Measurements from ENCODE around the gene NEBL.

NEBL gene

GRCh38 chr10:20920061-20920460 is 22.9 kb upstream of the NEBL start:
- Histone ChIP-seq H3K4me3 (ENCODE audit: low read depth, low read length, poor library complexity, severe bottlenecking) (no peak overlapping the region), H3K4me2 (ENCODE audit: low read length) (no peak overlapping the region), H3K9me3 (ENCODE audit: low read length) (no peaks in the 10 kb centered on the region)

GRCh38 chr10:20919481-20919880 is 22.4 kb upstream of the NEBL start:
- H2AFZ ChIP-seq (ENCODE audit: low read length), result no peak overlapping the region
- H3K9me3 ChIP-seq (ENCODE audit: low read length), result no peaks in the 10 kb centered on the region
- H4K20me1 ChIP-seq (ENCODE audit: insufficient read depth, low read length), result no peaks in the 10 kb centered on the region
- no peaks in the 10 kb centered on the region for H3F3A ChIP-seq (ENCODE audit: insufficient read depth, low read length)
- no peak overlapping the region for H3K4me3 ChIP-seq (ENCODE audit: low read depth, low read length, poor library complexity, severe bottlenecking)
- no peaks in the 10 kb centered on the region for H3K9me2 ChIP-seq (ENCODE audit: low read depth, low read length)
- no peaks in the 10 kb centered on the region for H3K4me1 ChIP-seq (ENCODE audit: insufficient read depth, low read length, severe bottlenecking)
- H3K79me2 ChIP-seq (ENCODE audit: insufficient read depth, low read length), result no peaks in the 10 kb centered on the region
- H3K4me2 ChIP-seq (ENCODE audit: low read length), result no peak overlapping the region
- no peak overlapping the region for H3K27ac ChIP-seq (ENCODE audit: low read depth, low read length, poor library complexity, severe bottlenecking)
- no peak for TF ChIP-seq EZH2 (IDR thresholded peaks at IDR 0.05; ENCODE audit: borderline replicate concordance, low read length)
- TF ChIP-seq, protein P1, sequence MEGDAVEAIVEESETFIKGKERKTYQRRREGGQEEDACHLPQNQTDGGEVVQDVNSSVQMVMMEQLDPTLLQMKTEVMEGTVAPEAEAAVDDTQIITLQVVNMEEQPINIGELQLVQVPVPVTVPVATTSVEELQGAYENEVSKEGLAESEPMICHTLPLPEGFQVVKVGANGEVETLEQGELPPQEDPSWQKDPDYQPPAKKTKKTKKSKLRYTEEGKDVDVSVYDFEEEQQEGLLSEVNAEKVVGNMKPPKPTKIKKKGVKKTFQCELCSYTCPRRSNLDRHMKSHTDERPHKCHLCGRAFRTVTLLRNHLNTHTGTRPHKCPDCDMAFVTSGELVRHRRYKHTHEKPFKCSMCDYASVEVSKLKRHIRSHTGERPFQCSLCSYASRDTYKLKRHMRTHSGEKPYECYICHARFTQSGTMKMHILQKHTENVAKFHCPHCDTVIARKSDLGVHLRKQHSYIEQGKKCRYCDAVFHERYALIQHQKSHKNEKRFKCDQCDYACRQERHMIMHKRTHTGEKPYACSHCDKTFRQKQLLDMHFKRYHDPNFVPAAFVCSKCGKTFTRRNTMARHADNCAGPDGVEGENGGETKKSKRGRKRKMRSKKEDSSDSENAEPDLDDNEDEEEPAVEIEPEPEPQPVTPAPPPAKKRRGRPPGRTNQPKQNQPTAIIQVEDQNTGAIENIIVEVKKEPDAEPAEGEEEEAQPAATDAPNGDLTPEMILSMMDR (IDR thresholded peaks at IDR 0.05; ENCODE audit: low read length), result no peak
- no peak overlapping the region for H3K9ac ChIP-seq (ENCODE audit: low read length)
- no peaks in the 10 kb centered on the region for H3K27me3 ChIP-seq (ENCODE audit: insufficient read depth, low read length)
- H3K36me3 ChIP-seq (ENCODE audit: insufficient read depth, low read length), result no peaks in the 10 kb centered on the region

More at GRCh38 chr10:20920061-20920460, 22.9 kb upstream of the NEBL start:
- no peaks in the 10 kb centered on the region for H3K36me3 ChIP-seq (ENCODE audit: insufficient read depth, low read length)
- H2AFZ ChIP-seq (ENCODE audit: low read length), result no peak overlapping the region
- no peak for TF ChIP-seq EZH2 (IDR thresholded peaks at IDR 0.05; ENCODE audit: borderline replicate concordance, low read length)
- TF ChIP-seq, protein P1 (IDR thresholded peaks at IDR 0.05; ENCODE audit: low read length), result no peak
- no peaks in the 10 kb centered on the region for H3K4me1 ChIP-seq (ENCODE audit: insufficient read depth, low read length, severe bottlenecking)
- H3K9me2 ChIP-seq (ENCODE audit: low read depth, low read length), result no peaks in the 10 kb centered on the region
- H3K27me3 ChIP-seq (ENCODE audit: insufficient read depth, low read length), result no peaks in the 10 kb centered on the region
- H3K27ac ChIP-seq (ENCODE audit: low read depth, low read length, poor library complexity, severe bottlenecking), result no peak overlapping the region
- H4K20me1 ChIP-seq (ENCODE audit: insufficient read depth, low read length), result no peaks in the 10 kb centered on the region
- H3K79me2 ChIP-seq (ENCODE audit: insufficient read depth, low read length), result no peaks in the 10 kb centered on the region
- no peak overlapping the region for H3K9ac ChIP-seq (ENCODE audit: low read length)
- H3F3A ChIP-seq (ENCODE audit: insufficient read depth, low read length), result no peaks in the 10 kb centered on the region

DNA sequence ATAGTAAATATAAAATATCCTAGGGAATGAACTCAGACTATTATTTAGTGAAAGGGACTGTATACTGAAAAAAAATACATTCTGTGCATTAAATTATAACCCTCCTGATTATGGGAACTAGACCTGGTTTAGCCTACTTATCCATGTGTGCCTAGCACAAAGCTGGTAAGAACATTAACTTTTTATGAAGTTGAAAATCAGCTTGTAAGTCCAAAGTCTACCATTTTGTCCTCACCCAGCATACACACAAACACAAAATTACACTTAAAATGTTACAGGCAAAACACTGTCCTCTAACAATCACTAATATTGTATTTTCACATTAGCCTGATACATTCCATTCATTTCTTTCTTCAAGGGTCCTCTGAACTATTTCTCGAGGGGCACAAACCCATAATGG is 19.9 kb upstream of the NEBL start:
- H3K9me2 ChIP-seq (ENCODE audit: low read depth, low read length), result no peaks in the 10 kb centered on the region
- H3K36me3 ChIP-seq (ENCODE audit: insufficient read depth, low read length), result no peaks in the 10 kb centered on the region
- H3F3A ChIP-seq (ENCODE audit: insufficient read depth, low read length), result no peaks in the 10 kb centered on the region
- no peak overlapping the region for H2AFZ ChIP-seq (ENCODE audit: low read length)
- no peak overlapping the region for H3K4me3 ChIP-seq (ENCODE audit: low read depth, low read length, poor library complexity, severe bottlenecking)
- H3K79me2 ChIP-seq (ENCODE audit: insufficient read depth, low read length), result no peaks in the 10 kb centered on the region
- H3K27me3 ChIP-seq (ENCODE audit: insufficient read depth, low read length), result no peaks in the 10 kb centered on the region
- H3K9ac ChIP-seq (ENCODE audit: low read length), result no peak overlapping the region
- TF ChIP-seq, protein P1 (IDR thresholded peaks at IDR 0.05; ENCODE audit: low read length), result no peak
- TF ChIP-seq EZH2 (IDR thresholded peaks at IDR 0.05; ENCODE audit: borderline replicate concordance, low read length), result no peak
- H3K27ac ChIP-seq (ENCODE audit: low read depth, low read length, poor library complexity, severe bottlenecking), result no peak overlapping the region
- no peaks in the 10 kb centered on the region for H4K20me1 ChIP-seq (ENCODE audit: insufficient read depth, low read length)
- no peaks in the 10 kb centered on the region for H3K9me3 ChIP-seq (ENCODE audit: low read length)
- no peak overlapping the region for H3K4me2 ChIP-seq (ENCODE audit: low read length)
- H3K4me1 ChIP-seq (ENCODE audit: insufficient read depth, low read length, severe bottlenecking), result no peaks in the 10 kb centered on the region
